Breast epithelium (tissue), 4 donors: Measurements from ENCODE around the gene LAMC2. TPM values are rescaled to one million over a fixed set of nuclear protein-coding genes. Genes with fewer than 3 reads are reported as not detected.

ENCODE experiments used
- DNase-seq, 2 donors: peaks; one replicate each; pipeline ENCODE4 v3.0.0-alpha.2; 2019; ENCODE audit warnings: low spot score in 2 of 2
- H3K27ac ChIP-seq, 2 donors: fragments of 200-600 bp; sonication (generic) in 1 of 2; one replicate each; pipeline ENCODE4 v1.5.1; 2016 to 2019; ENCODE audit warnings: mild to moderate bottlenecking in 1 of 2
- H3K27me3 ChIP-seq, 2 donors: fragments of 200-600 bp; sonication (generic) in 1 of 2; one replicate each; pipeline versions ENCODE4 v1.5.1 to v1.6.0; 2017 to 2019; ENCODE audit warnings: control low read depth in 1 of 2, mild to moderate bottlenecking in 1 of 2
- H3K36me3 ChIP-seq: fragments of 200-600 bp; one replicate; pipeline ENCODE4 v1.5.1; 2019
- H3K4me1 ChIP-seq, 2 donors: fragments of 200-600 bp; sonication (generic); one replicate each; pipeline ENCODE4 v1.5.1; 2016 to 2019; ENCODE audit warnings: control low read depth in 1 of 2
- H3K4me3 ChIP-seq, 3 donors: fragments of 200-600 bp; sonication (generic); 1 replicate in 2 of 3; 2 replicates in 1 of 3; pipeline ENCODE4 v1.5.1; 2016 to 2019; ENCODE audit warnings: mild to moderate bottlenecking in 3 of 3, moderate library complexity in 2 of 3
- H3K9me3 ChIP-seq, 2 donors: fragments of 200-600 bp; sonication (generic) in 1 of 2; one replicate each; pipeline ENCODE4 v1.5.1; 2016 to 2019; ENCODE audit warnings: control low read depth in 1 of 2
- POLR2A ChIP-seq: fragments of 450-650 bp; IDR thresholded peaks from one replicate; pipeline ENCODE4 v1.6.1; 2016; ENCODE audit warnings: antibody characterized with exemption, mild to moderate bottlenecking, moderate library complexity
- POLR2AphosphoS5 ChIP-seq, 3 donors: sonication (generic); formaldehyde crosslinking; IDR thresholded peaks; one replicate each; pipeline ENCODE4 v1.6.1; 2017; ENCODE audit warnings: antibody characterized with exemption in 3 of 3
- intact Hi-C: fragments of 100-400 bp; cut with DNase I; formaldehyde crosslinking; loops from one replicate; pipeline ENCODE4 v1.15.1; 2023; ENCODE audit warnings: low total_unique reads
- total RNA-seq, 3 donors: library from RNA; depleted of rRNA; stranded (reverse); fragments of >200 nt; gene quantifications; one replicate each; pipeline ENCODE4 v1.1.0, GENCODE V29; 2016
- TF ChIP-seq, protein P1 (sequence below), 3 donors: fragments of 450-650 bp; IDR thresholded peaks; one replicate each; pipeline ENCODE4 v1.5.1; 2016 to 2017; ENCODE audit warnings: antibody characterized with exemption in 3 of 3, mild to moderate bottlenecking in 3 of 3, moderate library complexity in 3 of 3

Gene LAMC2
- total RNA-seq, 3 donors from 2014 or later = 3.0 to 20.3 (median 16.4) TPM

DNA sequence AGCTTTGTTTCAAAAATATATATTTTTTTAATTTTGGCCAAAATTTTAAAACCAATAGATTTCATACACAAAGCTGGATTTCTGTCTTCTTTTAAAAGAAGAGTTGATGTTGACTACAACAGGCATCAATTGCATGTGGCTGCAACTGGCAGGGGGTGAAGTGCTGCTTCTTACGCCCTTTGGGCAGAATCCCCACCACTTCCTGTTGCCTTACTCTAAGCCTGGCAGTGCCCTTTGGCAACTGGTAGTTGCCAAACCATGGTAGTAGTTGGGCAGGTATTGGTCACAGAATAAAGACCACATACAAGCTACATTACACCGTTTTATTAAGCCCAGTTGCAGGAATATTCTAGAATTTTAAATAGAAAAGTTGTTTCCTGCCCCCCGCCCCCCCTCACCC, 17.0 kb downstream of the LAMC2 start:
- TF ChIP-seq POLR2AphosphoS5 (IDR thresholded peaks at IDR 0.05) (no peak), POLR2A (no peak)
- TF ChIP-seq, protein P1, sequence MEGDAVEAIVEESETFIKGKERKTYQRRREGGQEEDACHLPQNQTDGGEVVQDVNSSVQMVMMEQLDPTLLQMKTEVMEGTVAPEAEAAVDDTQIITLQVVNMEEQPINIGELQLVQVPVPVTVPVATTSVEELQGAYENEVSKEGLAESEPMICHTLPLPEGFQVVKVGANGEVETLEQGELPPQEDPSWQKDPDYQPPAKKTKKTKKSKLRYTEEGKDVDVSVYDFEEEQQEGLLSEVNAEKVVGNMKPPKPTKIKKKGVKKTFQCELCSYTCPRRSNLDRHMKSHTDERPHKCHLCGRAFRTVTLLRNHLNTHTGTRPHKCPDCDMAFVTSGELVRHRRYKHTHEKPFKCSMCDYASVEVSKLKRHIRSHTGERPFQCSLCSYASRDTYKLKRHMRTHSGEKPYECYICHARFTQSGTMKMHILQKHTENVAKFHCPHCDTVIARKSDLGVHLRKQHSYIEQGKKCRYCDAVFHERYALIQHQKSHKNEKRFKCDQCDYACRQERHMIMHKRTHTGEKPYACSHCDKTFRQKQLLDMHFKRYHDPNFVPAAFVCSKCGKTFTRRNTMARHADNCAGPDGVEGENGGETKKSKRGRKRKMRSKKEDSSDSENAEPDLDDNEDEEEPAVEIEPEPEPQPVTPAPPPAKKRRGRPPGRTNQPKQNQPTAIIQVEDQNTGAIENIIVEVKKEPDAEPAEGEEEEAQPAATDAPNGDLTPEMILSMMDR (IDR thresholded peaks at IDR 0.05) = no peak
- intact Hi-C loops = no loop called here
- H3K36me3 ChIP-seq = no peaks in the 10 kb centered on the region
- H3K4me1 ChIP-seq = no peaks in the 10 kb centered on the region
- no peak overlapping the region for H3K4me3 ChIP-seq
- no peak for DNase-seq
- no peak overlapping the region for H3K27ac ChIP-seq
- H3K27me3 ChIP-seq = no peaks in the 10 kb centered on the region
- no peaks in the 10 kb centered on the region for H3K9me3 ChIP-seq

DNA sequence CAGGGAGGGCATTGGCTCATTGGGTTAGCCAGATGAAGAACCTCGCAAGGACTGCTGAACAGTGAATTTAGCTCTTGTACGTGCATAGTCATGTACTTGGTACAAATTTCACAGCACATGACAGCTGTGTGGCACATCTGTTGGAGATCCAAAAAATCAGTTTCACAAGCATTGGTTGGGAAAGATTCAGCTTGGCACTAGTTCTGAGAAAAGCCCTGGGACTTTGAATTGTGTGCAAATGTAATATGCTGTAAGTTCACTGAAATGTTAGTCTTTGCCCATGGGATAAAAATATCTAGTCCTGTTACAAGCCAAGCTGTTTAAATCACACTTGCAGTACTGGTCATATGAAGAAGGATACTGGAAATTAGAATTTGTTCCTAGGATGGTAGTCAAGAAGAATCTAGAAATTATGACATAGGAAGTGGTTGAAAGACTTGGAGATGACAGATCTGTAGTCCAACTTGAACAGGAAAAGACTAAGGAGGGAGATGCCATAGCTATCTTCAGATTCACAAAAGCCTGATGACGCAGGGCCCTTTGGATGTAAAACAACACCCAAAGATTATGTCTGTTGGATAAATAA, 19.2 kb downstream of the LAMC2 start:
- peak in 1 of 3 donors; percentile 67 for TF ChIP-seq POLR2AphosphoS5 (IDR thresholded peaks at IDR 0.05)
- TF ChIP-seq, protein P1 (IDR thresholded peaks at IDR 0.05) = no peak
- no peaks in the 10 kb centered on the region for H3K4me1 ChIP-seq
- no peaks in the 10 kb centered on the region for H3K27me3 ChIP-seq
- no peaks in the 10 kb centered on the region for H3K36me3 ChIP-seq
- H3K9me3 ChIP-seq = no peaks in the 10 kb centered on the region
- peak in 1 of 2 donors; percentile 41 for DNase-seq
- peak overlapping the region; percentile 11 to 66 for H3K27ac ChIP-seq
- H3K4me3 ChIP-seq = no peak overlapping the region
- intact Hi-C loops = no loop called here

DNA sequence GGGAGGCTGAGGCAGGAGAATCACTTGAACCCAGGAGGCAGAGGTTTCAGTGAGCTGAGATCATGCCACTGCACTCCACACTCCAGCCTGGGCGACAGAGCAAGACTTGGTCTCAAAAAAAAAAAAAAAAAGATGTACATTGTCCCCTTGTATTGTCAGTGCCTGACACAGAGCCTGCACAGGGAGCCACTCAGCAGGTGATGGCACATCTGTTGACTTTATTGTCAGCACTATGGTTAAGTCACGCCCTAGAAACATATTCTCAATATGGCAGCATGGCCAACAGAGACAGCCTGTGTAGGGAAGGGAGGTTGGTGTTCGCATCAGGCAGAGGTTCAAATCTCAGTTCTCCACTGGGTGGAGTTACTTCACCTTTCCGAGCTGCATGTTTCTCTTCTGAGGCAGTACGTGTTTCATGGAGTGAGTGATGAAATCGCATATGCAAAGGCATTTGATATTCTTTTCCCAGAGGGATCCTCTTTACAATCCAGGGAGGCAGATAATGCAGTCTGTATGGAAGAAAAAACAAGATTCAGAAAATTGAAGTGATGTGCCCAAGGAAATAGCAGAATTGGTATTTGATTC, 20.6 kb downstream of the LAMC2 start:
- Histone ChIP-seq H3K4me3 (no peak overlapping the region), H3K9me3 (no peaks in the 10 kb centered on the region), H3K27ac (no peak overlapping the region), H3K36me3 (no peaks in the 10 kb centered on the region), H3K4me1 (no peaks in the 10 kb centered on the region), H3K27me3 (no peaks in the 10 kb centered on the region)
- TF ChIP-seq POLR2A (no peak), POLR2AphosphoS5 (IDR thresholded peaks at IDR 0.05) (no peak)
- TF ChIP-seq, protein P1 (IDR thresholded peaks at IDR 0.05) = no peak
- intact Hi-C loops = no loop called here
- no peak for DNase-seq

DNA sequence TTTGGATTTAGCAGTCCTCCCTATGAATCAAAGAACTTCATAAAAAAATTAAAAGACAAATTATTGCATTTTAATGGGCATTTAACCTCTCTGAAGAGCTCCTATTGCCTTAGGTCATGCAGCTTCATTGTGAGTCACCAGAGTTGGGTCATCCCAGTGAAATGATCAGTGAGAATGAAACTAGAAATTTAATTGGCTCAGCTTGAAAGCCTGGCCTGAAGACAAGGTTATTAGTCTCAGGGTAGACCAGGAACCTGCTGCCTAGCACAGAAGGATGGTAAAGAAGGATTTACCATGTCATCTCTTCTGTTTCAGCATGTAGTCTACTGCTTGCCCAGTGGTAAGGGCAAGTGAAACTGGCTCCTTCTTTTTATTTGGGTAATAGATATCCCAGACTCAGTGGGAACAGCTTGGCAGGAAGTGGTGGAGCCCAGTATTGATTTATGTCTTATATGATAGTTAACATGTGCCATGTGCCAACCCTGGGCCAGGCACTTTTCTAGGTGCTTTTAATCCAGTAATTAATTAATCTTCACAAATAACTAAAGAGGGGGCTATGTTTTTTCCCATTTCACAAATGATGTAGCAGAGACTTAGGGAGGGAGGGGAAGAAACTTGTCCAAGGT, 23.6 kb downstream of the LAMC2 start:
- no peaks in the 10 kb centered on the region for H3K27me3 ChIP-seq
- H3K4me1 ChIP-seq = no peaks in the 10 kb centered on the region
- TF ChIP-seq POLR2A (no peak), POLR2AphosphoS5 (IDR thresholded peaks at IDR 0.05) (no peak)
- H3K4me3 ChIP-seq = no peak overlapping the region
- no peak for DNase-seq
- no peak overlapping the region for H3K27ac ChIP-seq
- H3K36me3 ChIP-seq = no peaks in the 10 kb centered on the region
- intact Hi-C loops = no loop called here
- no peaks in the 10 kb centered on the region for H3K9me3 ChIP-seq

DNA sequence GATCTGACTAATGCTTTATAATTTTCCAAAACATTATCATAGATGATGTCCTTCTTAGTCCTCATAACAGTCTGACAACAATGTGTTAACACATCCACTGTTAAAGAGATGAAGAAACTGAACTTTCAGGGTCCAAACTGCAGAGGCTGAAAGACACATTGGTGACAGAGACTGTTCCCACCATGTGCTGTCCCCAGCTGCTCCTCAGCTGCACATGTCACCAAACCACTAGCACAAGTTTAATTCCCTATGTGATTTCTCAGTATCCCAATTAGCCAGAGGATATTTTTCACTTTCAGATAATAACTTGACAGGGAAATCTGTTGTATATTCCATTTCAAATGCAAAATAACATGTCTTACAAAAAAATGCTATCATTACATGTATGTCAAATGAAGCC, 24.6 kb downstream of the LAMC2 start:
- TF ChIP-seq, protein P1 (IDR thresholded peaks at IDR 0.05) = no peak
- no peak for TF ChIP-seq POLR2AphosphoS5 (IDR thresholded peaks at IDR 0.05)
- no peak for TF ChIP-seq POLR2A
- H3K27ac ChIP-seq = no peak overlapping the region
- H3K36me3 ChIP-seq = no peaks in the 10 kb centered on the region
- H3K9me3 ChIP-seq = no peaks in the 10 kb centered on the region
- intact Hi-C loops = no loop called here
- H3K4me3 ChIP-seq = no peak overlapping the region
- no peaks in the 10 kb centered on the region for H3K27me3 ChIP-seq
- H3K4me1 ChIP-seq = no peaks in the 10 kb centered on the region
- no peak for DNase-seq
